RPMI8226 (cell line): ENCODE results near the gene DAAM1.

ENCODE experiments used
- DNase-seq: peaks from one replicate; pipeline ENCODE4 v3.0.0-alpha.2; 2015

DAAM1 gene

DNA sequence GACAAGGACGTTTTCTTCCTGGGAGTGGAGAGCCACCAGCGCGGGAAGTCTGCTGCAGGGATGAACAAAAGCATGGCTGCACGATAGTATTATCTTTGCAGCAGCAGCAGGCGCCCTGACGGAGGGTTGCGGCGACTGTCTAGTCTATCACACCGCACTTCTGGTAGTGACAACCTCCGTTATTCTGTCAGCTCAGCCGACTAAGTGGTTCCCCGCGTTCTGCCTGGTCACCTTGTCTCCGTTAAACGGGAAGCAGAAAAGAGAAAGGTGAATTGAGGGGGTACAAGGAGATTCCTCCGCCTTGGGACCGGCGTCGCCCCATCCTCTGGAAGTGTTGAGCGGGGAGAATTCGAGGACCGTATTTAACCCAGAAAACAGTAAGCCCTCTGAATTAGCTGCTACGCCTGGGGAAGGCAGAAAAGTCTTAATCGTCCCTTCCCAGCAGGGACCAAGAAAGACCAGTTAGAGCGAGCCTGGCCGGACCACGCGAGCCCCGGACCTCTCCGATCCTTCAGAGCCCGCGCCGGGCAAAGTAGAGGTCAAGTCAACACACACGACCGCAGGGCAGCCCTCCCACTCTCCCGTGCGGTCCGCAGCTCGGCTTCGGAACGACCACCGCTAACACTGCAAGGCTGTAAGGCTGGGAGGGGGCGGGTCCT lies 536 bp upstream of the DAAM1 start:
- peak; percentile 16 for DNase-seq

DNA sequence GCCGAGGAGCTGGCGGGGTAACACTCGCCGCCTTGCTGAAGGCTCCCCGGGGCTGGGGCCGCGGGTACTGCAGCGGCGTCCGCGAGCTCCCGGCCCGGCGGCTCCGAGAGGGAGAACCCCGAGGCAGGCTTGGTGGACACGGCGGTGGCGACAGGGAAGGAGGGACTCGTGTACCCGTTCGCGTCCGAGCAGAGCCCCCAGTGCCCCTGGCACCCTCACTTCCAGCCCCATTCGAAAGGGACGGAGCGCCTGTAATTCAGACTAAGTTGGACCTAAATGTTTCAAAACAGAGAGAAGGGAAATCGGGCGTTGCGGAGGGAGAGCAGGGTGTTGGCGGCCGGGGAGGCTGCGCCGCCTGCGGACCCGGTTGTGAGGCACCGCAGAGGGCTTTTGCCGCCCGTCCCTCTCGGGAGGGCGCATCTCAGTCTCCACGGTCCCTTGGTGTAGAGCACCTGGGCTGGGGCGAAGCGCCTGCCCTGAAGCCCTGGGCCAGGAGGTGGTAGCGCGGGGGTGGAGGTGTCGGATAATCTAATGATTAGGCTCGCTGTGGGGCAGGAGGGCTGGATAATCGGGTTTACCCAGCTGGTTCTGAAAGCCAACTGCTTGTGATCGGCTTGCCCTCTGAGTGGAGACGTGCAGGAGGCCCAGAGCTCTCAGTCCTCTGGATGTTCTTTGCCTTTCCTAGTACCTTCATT lies 771 bp downstream of the DAAM1 start:
- peak; percentile 22 for DNase-seq

DNA sequence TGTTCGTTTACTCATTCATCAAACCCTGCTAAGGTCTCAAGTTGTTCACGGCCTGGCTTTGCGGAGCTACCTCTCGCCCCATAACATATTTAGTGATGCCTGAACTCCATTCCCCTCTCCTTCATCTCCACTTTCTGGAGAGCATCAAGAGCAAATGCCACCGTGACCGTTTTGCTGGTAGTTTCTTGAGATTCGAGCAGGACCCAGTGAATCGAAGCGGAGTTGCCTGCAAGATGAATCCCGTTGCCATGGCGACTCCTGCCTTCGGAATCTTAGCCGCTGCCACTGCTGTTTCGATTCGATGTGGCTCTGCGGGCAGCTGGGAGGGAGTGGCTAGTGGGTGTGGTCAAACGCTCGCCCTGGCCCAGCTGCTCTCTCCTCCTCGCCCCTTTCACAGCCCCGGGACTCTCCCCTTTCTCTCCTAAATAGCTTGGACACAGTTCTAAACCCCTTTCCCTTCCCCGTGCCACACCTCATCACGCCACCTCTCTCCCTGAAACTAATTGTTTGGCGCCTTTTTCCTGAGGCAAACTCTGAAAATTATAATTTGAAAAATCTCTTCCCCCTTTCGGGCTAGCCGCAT lies 1.4 kb downstream of the DAAM1 start:
- peak; percentile 83 for DNase-seq

DNA sequence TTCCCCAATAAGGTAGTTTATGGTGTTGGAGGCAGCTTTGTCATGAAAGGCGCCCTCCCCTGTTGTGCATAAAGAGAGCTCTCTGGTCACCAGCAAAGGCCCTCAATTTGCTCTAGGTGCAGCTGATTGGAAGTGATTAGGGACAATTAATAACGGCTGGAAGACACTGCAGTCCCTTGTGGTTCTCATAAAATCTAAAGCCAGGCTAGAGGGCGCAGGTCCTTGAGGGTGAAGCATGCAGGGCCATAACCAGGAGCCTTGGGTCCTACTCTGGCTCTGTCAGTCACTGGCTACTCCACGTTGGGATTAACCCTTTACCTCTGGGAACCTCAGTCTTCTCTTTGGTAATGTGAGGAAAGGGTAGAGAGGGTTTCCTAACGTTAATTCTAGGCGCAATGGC lies 1.9 kb downstream of the DAAM1 start:
- peak; percentile 16 for DNase-seq

DNA sequence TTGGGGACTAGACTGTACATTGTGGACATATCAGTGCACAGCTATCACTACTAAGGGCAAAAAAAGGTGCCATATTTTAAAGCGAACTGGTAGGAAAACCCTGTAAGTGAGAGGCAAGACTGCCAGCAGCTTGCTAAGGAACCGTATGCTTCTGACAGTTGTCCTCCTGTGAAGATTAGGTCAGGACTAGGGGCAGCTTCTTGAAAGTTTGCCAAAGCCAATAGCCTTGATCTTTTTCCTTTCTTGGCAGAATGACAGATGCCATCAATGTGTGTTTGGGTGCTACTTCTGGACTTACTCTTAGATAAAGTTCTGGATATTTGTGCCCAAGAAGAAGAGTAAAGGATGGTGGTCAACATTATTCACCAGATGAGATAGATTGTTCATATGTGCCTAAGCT lies 7.4 kb downstream of the DAAM1 start:
- no peak for DNase-seq

DNA sequence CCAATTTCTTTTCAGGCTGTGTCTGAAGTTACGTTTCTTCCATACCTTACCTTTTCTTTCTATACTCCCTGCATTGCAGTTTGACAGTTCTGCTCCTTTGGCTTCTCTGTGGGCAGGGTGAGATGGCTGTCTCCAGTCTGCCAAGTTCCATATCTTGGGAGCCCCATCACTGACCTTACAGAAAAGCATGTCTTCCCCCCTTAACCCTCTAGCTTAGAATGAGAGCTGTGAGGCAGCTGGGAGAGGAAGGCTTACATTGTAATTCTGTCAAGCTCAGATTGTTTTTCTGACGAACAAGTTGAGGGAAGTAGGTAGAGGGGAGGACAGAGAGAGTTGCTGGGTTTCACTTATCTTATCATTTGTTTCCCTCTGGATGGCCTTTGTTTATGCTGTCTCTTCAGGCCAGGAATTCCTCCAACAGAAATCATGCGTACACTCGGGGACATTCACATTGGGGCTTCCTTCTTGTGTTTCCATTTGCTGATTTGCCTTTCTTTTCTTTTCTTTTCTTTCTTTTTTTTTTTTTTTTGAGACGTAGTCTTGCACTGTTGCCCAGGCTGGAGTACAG lies 9.3 kb downstream of the DAAM1 start:
- no peak for DNase-seq

DNA sequence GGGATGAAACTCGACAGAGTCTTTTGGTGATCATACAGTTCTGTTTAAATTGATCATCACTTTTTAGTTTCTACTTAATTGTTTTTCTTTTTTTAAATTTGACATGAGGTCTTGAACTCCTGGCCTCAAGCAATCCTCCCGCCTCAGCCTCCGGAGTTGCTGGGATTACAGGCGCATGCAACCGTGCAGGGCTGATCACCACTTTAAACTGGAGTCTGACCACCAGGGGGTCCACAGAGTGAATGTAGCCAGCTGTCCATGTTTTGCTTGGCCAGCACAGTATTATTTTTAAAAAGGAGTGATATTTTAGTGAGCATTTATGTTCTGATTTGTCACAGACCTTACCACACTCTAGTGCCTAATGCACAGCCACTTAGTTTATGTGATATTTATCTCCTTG lies 10.7 kb downstream of the DAAM1 start:
- no peak for DNase-seq

DNA sequence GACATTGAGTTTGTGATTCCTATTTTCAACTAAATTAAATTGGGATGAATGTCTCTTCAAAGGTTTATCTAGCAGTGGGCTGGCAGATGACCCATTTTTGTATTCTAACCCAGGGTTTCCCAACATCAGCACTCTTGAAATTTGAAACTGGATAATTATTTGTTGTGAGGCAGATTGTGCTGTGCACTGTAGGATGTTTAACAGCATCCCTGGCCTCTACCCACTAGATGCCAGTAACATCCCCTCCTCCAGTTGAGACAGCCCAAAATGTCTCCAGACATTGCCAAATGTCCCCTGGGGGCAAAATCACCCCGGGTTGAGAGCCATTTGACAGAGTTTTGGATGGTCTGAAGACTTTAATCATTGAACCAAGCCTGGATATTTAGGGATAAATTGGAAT lies 11.1 kb downstream of the DAAM1 start:
- DNase-seq, result no peak

DNA sequence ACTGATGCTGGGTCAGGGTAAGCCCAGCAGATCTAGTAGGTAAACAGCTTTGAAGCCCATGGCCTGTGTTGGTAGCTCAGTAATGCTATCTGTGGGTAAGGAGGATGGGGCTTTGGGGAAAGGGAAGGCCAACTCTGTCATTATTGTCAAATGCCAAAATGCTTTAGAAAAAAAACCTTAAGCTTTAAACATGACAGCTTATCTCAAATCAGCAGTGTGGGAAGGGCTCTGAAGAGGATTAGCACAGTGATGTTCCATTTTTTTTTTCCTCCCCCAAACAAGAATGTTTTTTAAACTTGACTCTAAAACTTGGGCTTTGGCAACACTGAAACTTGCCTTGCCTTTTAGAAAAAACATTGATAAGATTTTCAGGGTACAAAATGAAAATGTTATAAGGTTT lies 11.7 kb downstream of the DAAM1 start:
- DNase-seq, result no peak

DNA sequence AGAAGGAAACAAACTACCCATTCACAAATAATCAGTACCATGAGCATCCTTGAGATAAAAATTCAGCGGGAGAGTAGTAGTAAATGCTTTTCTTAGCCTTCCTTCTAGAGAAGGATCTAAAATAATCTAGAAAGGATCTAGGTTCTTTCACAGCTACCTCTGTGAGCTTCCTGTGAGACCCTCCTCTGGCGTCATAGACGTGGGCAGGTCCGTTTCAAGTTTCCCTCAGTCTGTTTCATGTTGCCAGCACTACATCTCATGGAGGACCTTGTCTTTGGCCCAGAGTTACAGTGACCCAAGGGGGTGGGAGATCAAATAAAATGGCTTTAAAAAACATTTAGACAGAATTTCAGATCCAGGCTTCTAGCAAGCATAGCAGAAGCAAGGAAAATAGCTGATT lies 13.6 kb downstream of the DAAM1 start:
- no peak for DNase-seq

DNA sequence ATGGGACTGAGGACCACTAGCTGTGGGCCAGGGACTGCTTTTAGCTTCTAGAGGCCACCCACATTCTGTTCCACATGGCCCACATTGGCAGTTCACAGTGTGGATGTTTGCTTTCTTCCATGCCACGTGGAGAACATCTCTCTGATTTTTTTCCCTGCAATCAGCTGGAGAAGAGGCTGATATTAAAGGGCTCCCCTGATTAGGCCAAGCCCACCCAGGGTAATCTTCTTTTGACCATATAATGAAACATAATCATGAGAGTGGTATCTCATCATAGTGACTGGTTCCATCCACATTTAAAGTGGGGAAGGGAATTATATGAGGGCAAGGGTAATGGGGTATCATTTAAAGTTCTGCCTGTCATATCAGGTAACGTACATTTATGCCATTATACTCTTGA lies 15.8 kb downstream of the DAAM1 start:
- DNase-seq, result no peak

DNA sequence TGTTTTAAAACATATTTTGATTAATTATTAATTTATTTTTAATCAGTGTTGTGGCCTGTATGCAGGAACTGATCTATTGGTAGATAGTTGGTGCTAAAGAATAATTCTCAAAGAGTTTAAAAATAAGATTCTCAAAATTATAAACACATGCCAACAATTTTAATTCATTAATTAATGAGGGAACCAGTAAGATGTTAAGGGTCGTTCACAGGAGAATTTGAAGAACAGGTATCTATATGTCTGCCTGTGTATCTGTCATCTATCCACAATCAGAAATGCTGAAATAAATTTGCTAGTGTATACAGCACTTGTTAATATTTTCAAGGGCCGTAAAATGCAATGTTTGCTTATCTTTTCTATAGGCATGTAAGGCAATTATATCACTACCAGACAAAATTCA lies 18.4 kb downstream of the DAAM1 start:
- DNase-seq, result no peak

DNA sequence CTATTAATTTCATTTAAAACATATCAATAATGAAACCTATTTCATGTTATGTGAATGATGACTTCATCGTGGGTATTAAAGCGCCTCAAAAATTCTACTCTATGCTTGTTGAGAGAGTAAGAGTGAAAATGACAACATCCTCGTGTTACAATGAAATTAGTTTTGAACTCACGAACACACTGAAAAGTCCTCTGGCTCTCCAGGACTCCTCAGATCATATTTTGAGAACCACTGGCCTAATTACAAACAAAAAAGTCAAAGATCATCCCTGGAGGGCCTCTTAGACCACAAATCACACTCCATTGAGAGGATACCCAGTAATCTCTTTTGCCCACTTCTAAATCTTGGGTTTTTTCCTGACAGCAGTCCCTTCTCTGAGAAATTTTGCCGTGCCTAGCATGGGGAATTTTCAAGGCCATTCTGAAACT lies 19.1 kb downstream of the DAAM1 start:
- no peak for DNase-seq

DNA sequence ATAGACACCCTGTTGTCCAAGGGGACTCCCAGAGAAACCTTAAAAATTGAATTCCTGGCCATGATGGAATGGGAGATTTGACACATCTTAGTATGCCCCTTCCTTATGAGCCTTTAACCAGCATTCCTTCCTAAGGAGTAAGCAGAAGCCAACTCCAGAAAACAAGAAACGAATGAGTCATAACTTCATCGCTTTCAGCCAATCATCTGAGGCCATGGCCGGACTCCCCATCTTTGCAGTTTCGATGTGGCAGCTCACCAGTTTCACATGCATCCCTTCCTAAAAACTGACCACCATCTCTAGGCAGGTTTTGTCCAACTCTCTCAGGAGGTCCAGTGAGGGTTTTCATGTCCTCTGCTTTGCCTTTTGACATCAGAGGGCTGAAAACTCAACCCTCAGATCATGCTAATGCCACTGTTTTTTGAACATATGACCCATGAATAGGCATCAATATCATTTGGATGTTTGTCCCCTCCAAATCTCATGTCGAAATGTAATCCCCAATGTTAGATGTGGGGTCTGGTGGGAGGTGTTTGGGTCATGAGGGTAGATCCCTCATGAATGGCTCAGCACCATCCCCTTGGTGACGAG lies 19.9 kb downstream of the DAAM1 start:
- no peak for DNase-seq

DNA sequence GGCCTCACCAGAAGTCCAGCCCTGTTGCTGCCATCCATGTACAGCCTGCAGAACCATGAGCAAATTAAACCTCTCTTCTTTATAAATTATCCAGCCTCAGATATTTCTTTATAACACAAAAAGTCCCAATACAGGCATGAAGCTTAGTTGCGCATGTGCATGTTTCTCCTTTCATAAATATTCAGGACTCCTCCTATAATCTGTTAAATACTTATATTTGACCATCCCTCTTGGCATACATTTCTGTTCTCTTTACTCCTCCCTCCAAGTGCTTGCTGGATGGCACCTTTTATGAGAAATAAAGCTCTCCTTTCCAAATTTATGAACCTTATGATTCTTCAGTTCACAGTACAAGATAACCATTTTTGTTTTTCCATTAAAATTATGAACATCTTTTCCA lies 20.5 kb downstream of the DAAM1 start:
- no peak for DNase-seq

DNA sequence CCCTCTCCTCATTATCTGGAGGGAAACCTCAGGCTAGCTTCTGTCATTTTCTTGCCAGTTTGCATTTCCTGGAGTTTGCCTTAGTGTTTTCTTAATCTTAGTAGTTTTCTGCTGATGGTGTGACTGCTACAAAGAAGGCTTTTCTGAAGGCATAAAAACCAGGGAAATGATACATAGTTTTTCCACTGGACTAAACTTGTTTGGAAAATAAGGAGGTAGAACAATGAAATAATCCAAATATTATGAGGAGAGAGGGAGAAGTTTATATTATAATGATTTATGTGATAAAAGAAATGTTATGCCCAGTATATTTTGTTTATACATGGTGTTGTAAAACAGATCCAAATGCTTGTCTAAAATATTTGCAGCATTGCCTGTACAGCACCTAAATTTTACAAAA lies 22.2 kb downstream of the DAAM1 start:
- no peak for DNase-seq

DNA sequence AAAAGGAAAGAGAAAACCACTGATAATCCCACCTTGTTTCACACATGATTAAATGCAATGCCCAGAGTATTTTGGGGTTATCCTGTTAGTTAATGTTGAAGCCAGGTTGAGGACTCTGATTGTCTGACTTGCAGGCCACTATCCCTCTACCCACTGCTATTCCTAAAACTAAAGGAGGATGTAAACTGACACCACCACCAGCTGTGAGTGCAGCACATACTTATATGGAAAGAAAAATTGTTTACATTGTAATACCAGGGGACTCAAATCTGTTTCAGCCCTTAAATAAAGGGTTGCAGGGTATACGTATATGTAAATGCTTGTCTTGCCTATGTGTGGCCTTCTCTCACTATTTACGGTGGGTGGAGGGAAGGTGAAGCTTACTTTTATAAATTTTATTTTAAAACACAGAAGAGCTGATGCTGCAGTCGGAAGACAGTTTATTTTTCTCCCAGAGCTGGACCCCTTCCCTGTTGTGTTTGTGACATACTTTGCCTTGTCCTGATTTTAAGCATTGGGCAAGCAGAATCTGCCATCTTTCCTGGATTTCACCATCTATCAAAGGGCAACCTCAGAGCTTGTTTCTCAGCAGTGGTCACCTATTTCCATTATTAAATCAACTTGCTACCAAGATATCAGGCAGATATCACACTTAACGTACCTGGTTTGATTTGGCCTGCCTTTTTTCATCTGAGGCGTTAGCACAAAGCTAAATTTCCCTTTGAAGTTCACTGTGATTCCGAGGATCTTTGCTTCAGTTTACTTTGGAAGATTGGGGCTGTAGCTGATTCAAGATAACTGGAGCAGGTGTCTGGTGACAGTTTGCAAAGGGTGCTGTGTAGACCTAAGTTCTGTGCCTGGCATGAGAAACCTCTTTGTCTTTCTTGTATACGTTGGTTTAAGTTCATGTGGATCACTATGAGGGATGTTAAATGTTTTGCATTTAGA lies 25.2 kb downstream of the DAAM1 start:
- DNase-seq, result no peak

DNA sequence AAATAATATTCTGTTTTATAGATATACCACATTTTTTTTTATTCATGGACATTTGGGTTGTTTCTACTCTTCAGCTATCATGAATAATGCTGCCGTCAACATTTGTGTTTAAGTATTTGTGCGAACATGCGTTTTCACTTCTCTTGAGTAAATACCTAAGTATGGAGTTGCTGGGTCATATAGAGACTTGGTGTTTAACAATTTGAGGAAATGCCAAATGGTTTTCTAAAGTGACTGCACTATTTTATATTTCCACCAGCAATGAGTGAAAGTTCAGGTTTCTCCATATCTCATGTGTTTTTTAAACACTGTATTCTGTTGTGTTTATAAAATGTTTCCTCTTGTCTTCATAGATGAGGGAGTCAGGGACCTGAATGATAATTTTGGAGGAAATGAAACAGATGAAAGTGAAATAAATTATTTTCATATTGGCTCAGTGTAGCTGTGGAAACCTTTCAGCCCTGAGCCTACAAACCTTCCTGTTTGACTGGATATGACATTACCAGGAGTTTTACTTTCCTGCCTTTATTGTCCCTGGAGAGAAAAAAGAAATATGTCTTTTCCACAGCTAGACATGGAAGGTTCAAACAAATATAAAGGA lies 26.3 kb downstream of the DAAM1 start:
- no peak for DNase-seq

DNA sequence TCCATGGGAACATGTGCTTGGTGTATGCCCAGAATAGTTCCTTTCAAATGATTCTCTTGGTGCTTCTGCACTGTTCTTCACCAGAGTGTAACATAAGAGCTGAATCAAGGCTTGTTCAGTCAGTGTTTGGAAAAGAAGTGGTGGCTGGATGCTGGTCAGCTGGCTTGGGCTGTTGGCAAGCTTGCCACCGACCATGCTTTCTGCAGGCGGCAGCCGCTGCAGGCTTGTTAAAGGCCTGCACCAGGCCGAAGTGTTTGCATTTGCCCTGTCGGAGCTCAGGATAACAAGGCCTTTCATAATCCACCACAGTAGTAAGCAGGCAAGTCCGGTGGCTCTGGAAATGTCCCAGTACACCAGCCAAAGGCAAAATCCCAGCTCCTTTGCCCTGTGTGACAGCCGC lies 26.9 kb downstream of the DAAM1 start:
- DNase-seq, result no peak

DNA sequence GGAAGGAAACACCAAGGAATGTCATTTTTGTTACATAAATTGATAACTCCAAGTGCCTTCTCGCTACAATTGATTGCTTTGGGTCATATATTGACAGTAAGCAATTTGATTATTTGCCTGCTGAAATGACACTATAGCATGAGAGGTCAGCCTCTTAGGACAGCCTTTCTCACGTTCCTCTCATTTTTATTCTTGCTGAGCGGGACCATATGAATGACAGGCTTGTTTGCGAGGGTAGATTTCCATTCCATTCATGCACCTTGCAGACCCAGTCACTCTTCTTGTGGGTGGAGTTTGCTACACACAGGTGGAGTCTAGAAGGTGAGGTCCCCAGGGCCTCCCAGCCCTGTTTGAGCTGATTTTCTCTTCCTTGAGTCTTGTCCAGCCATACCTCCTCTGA lies 27.3 kb downstream of the DAAM1 start:
- DNase-seq, result no peak

DNA sequence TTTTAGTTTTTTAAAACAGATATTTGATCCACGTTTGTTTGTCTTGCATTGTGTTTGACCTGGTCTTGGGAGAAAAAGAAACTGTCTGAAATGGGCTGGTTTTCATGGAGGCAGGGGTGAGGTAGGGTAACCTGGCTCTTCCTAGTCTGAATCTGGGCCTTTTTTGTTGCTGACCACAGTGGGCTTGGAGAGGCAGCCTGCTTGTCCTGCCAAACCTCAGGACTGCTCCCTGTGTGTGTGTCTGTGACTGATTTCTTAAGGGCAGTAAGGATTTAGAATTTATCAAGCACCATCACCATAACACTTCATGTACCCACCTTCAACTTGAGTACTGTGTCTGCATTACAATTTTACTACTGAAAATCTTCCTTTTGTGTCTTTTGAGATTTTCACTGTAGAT lies 28.5 kb downstream of the DAAM1 start:
- DNase-seq, result no peak

DNA sequence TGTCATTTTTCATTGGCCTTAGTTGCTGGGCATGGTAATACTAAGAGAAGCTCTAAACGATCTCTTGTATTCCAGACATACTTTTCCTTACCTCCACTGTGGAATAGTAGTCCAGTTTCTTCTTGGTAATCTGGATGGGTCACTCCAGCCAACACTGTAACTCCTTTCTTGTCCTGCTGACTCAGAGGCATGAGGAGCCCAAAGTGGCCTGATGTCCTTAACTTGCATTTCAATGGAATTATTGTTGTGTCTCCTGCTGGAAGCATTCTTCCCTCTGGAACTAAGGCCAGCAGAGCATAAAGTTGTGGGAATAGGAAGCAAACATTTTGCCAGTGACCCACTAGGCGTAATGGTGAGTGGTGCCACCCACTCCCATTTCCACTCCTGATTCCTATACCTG lies 33.1 kb downstream of the DAAM1 start:
- DNase-seq, result no peak
